K562 (cell line): ENCODE data around the gene CAMK2B.

Source experiments
- CBX1 ChIP-seq: sonication (generic); IDR thresholded peaks from 2 replicates; pipeline ENCODE4 v1.6.1; 2016; ENCODE audit warnings: antibody characterized with exemption, low read depth, mild to moderate bottlenecking
- DLX4 ChIP-seq: fragments of 250-450 bp; sonication (Bioruptor Pico); IDR thresholded peaks from 2 replicates; pipeline ENCODE4 v1.6.1; 2021; ENCODE audit warnings: mild to moderate bottlenecking
- ELK1 ChIP-seq: sonication (generic); formaldehyde crosslinking; IDR thresholded peaks from 2 replicates; pipeline ENCODE4 v1.8.1; 2022; ENCODE audit warnings: missing genetic modification reagents
- HDAC8 ChIP-seq: fragments of 450-650 bp; IDR thresholded peaks from 2 replicates; pipeline ENCODE4 v1.6.1; 2016; ENCODE audit warnings: mild to moderate bottlenecking, missing genetic modification characterization, moderate library complexity, missing compliant biosample characterization
- KDM1A ChIP-seq, 2 experiments: fragments of 450-650 bp; IDR thresholded peaks; 2 replicates each; pipeline ENCODE4 v1.6.1; 2016; ENCODE audit warnings: mild to moderate bottlenecking in 2 of 2
- MAX ChIP-seq: sonication (generic); formaldehyde crosslinking; IDR thresholded peaks from 2 replicates; pipeline ENCODE4 v1.9.0; 2022; ENCODE audit warnings: mild to moderate bottlenecking, missing genetic modification reagents
- MECOM ChIP-seq: fragments of 250-450 bp; sonication (Bioruptor Pico); IDR thresholded peaks from 2 replicates; pipeline ENCODE4 v1.8.0; 2022; ENCODE audit warnings: inconsistent platforms
- NFATC3 ChIP-seq: fragments of 450-650 bp; IDR thresholded peaks from 2 replicates; pipeline ENCODE4 v1.6.1; 2017; ENCODE audit warnings: mild to moderate bottlenecking
- POLR2A ChIP-seq: fragments of 450-650 bp; conservative IDR thresholded peaks from 2 replicates; pipeline ENCODE4 v1.6.1; 2016
- SMAD4 ChIP-seq: fragments of 250-450 bp; sonication (Bioruptor Pico); conservative IDR thresholded peaks from 2 replicates; pipeline ENCODE4 v1.8.0; 2021; ENCODE audit warnings: inconsistent platforms, mild to moderate bottlenecking, moderate library complexity
- TAF1 ChIP-seq: IDR thresholded peaks from 2 replicates; pipeline ENCODE4 v1.6.1; 2011; ENCODE audit warnings: mild to moderate bottlenecking, low read length, moderate library complexity; ENCODE audit not compliant: insufficient read depth, control insufficient read depth, severe bottlenecking; ENCODE audit errors: extremely low read depth
- TEAD4 ChIP-seq, 2 experiments: sonication (generic) in 1 of 2; formaldehyde crosslinking in 1 of 2; IDR thresholded peaks; 2 replicates each; pipeline versions ENCODE4 v1.6.1 to v1.8.0; 2012 to 2022; ENCODE audit warnings: borderline replicate concordance in 1 of 2, inconsistent platforms in 1 of 2, low read length in 1 of 2, mild to moderate bottlenecking in 1 of 2, missing genetic modification reagents in 1 of 2
- THRB ChIP-seq: fragments of 450-650 bp; formaldehyde crosslinking; conservative IDR thresholded peaks from 2 replicates; pipeline ENCODE4 v1.4.0; 2022; ENCODE audit warnings: mild to moderate bottlenecking, missing genetic modification characterization
- ZNF518B ChIP-seq: fragments of 250-450 bp; sonication (Bioruptor Pico); IDR thresholded peaks from 2 replicates; pipeline ENCODE4 v1.5.0; 2021; ENCODE audit warnings: mild to moderate bottlenecking, moderate library complexity

GRCh38 chr7:44284881-44285541 lies 40.4 kb downstream of the CAMK2B start:
- no peak for TF ChIP-seq ZNF518B (CRISPR knock-in tag)
- TF ChIP-seq TAF1 = no peak
- no peak for TF ChIP-seq CBX1
- no peak for TF ChIP-seq KDM1A (IDR thresholded peaks at IDR 0.05)
- TF ChIP-seq HDAC8 (tag) = no peak
- no peak for TF ChIP-seq ELK1
- TF ChIP-seq THRB (CRISPR knock-in tag) = no peak
- no peak for TF ChIP-seq TEAD4 (IDR thresholded peaks at IDR 0.05; ENCODE audit: low read length)
- TF ChIP-seq TEAD4 (CRISPR knock-in tag; IDR thresholded peaks at IDR 0.05; ENCODE audit: borderline replicate concordance) = no peak
- no peak for TF ChIP-seq POLR2A
- no peak for TF ChIP-seq MECOM (CRISPR knock-in tag)
- no peak for TF ChIP-seq NFATC3
- TF ChIP-seq MAX (CRISPR knock-in tag) = no peak
- no peak for TF ChIP-seq DLX4 (CRISPR knock-in tag)
- no peak for TF ChIP-seq SMAD4 (CRISPR knock-in tag)
